GM19023 (cell line): Measurements from ENCODE around the gene PRSS35.
"Not testable (repeated sequence)": the region's sequence is repeated elsewhere in the genome, so short reads cannot be mapped to it uniquely, and the experiment has no call there.

ENCODE experiments used
- ATAC-seq: cut with Tn5 transposase; IDR thresholded peaks from one replicate; pipeline ENCODE4 v1.9.1; 2021; ENCODE audit warnings: mild to moderate bottlenecking, moderate library complexity; ENCODE audit not compliant: unreplicated experiment

PRSS35 gene

DNA sequence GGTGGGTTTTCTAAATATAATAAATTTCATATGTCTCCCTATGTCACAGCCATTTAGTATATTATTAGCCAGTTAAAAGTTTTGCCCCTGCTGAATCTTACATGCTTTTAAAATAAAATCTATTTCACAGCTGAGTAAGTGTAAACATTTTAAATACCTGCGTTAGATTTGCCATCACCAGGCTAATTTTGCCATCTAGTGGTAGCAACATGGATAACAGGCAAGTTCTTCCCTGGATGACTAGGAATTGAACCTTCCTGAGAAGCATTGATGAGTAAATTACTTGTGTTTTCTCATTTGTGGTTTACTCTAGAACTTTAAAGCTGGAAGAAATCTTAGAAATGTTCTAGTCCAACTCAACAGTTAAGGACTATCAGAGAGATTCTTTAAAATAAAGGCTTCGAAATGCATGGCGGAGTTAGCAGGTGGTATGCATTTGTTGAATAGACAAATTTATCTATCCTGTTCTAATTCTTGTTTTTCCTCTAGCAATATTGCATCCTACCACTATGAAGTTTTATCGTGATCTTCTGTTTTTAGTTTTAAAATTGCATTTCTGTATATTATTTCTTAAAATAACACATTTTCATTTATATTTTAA is 2.6 kb downstream of the PRSS35 start:
- ATAC-seq = peak; percentile 52

DNA sequence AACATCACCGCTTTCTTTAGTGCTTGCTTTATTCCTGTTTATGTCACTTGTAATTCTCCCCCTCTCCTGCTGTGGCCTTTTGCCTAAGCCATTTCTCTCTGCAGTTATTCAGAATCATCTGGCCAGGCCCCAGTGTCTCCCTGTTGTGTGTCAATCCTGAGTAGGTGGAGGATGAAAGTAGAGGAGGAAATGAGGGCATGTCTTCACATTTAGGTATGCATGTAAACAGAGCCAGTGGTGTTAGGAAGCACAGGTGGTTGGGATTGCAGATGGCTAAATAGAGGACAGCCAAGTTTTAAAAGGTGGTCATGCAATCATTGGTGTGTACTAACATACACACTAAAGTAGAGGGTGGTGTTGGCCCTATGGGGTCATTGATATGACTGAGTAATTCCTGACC is 5.2 kb downstream of the PRSS35 start:
- no peak for ATAC-seq

DNA sequence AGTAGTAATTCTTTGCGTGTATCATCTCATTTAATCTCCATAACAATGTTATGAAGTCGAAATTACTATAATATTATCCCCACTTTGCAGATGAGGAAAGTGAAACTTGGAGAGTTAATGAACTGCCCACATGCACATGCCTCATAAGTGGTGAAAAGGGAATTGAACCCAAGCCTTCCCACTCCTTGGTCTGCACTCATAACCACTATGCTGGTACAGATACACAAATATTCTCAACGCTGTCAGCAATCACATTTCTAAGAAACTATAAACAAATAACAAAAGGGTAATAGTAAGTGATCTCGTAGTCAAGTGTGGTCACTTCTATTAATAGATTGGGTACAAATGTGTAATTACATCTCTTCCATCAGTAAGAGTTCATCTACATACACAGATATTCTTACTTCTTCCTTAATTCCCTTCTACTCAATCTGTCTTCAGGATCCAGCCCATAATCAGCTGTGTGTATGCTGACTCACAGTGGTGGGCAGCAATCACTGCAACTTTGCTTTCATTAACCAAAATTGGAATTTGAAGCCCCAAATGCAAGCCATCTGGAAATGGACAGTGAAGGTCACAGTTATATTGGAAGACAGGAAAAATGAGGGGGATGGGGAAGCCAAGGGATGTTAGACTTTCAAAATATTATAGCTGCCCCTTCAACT is 6.6 kb downstream of the PRSS35 start:
- no peak for ATAC-seq

DNA sequence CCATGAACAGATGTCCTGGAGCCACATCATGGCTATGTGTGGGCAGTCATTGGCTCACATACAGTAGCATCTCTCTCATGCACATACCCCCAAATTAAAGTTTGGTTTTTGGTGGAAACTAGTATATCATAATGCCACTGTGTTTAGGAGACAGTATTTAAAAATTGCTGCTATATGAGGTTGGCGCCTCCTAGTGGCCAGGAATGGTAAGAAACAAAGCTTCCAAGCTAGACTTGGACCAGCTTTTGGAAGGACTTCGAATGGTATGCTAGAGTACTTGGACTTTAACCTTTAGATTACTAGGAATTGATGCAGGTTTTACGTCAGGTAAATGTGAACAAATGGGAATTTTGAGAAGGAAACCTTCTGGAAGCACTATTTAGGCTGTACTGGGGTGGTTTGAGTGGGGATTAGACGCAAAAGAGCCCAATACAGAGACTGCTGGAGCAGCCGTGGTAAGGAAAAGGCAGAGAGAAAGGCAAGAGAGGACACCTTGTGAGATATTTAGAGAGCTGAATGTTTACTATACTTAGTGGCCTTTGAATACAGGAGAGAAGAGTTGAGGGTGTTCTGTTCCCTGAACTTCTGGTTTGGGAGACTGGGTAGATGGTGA is 23.8 kb downstream of the PRSS35 start:
- peak; percentile 83 for ATAC-seq

DNA sequence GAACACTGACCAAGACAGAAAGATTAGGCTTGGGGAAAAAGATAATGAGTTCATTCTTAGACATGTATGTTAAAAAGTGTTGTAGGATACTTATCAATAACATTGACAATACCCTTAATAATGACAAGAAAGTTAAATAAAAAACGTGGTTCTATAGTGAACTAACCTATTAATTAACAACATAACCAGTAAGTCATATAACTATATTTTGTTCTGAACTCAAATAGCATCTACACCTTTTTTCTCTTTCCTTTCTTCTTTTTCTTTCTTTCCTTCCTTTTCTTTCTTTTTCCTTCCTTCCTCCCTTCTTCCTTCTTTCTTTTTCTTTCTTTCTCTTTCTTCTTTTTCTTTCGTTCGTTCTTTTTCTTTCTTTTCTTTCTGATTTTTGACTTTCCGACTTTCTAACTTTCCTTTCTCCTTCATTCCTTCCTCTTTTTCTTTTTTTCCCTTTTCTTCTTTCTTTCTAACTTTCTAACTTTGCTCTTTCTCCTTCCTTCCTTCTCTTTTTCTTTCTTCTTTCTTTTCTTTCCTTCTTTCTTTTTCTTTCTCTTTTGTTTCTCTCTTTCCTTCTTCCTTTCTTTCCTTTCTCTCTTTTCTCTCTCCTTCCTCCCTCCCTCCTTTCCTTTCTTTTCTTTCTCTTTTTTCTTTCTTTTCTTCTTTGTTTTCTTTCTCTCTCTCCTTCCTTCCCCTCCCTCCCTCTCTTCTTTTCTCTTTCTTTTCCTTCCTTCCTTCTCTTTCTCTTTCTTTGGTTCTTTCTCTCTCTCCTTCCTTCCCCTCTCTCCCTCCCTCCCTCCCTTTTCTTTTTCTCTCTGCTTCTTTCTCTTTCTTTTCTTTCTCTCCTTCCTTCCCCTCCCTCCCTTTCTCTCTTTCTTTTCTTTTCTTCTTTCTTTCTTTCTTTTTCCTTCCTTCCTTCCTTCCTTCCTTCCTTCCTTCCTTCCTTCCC is 24.6 kb downstream of the PRSS35 start:
- ATAC-seq = peak; percentile 17

DNA sequence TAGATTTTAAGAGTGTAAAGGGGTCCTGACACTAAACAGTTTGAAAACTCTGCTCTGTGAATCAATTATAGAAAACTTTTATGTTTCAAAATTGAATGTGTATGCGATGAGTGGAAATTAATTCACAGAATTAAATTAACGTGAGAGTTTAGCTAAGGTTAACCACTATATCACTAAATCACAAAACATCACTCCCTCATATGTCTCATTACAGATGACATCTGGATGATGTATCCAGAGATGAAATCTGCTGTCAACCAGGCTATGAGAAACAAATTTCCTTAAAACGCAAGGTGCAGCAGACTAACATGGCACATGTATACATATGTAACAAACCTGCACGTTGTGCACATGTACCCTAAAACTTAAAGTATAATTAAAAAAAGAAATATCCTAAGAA is 27.3 kb downstream of the PRSS35 start:
- ATAC-seq = no peak

DNA sequence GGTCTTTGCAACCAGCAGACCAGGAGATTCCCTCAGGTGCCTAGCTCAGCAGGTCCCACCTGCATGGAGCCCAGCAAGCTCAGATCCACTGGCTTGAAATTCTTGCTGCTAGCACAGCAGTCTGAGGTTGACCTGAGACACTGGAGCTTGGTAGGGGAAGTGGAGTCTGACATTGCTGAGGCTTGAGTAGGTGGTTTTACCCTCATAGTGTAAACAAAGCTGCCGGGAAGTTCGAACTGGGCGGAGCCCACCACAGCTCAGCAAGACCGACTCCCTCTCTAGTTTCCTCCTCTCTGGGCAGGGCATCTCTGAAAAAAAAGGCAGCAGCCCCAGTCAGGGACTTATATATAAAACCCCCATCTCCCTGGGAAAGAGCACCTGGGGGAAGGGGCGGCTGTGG is 34.3 kb downstream of the PRSS35 start:
- no peak for ATAC-seq

DNA sequence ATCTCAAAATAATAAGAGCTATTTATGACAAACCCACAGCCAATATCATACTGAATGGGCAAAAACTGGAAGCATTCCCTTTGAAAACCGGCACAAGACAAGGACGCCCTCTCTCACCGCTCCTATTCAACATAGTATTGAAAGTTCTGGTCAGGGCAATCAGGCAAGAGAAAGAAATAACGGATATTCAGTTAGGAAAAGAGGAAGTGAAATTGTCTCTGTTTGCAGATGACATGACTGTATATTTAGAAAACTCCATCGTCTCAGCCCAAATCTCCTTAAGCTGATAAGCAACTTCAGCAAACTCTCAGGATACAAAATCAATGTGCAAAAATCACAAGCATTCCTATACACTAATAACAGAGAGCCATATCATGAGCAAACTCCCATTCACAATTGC is 38.1 kb downstream of the PRSS35 start:
- ATAC-seq = not testable (repeated sequence)

DNA sequence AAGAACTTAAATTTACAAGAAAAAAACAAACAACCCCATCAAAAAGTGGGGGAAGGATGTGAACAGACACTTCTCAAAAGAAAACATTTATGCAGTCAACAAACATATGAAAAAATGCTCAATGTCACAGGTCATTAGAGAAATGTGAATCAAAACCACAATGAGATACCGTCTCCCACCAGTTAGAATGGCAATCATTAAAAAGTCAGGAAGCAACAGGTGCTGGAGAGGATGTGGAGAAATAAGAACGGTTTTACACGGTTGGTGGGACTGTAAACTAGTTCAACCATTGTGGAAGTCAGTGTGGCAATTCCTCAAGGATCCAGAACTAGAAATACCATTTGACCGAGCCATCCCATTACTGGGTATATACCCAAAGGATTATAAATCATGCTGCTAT is 39.4 kb downstream of the PRSS35 start:
- ATAC-seq = not testable (repeated sequence)

DNA sequence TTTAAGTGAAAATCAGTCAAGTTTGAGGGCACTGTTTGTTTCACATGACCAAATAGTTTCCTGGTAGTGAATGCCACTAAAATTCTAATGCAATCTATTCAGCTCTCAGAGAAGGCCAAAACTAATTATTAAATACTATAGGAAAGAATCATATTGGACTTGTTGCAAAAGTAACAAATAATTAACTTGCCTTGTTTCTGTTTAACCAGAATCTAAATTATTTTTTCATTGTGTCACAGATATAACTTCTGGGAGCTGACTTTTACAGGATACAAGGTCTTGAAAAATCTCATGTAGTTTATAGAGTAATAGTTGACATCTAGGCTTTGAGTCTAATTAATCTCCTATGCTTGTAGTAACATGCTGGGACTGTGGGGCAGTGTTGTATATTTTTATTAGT is 44.5 kb downstream of the PRSS35 start:
- ATAC-seq = no peak

DNA sequence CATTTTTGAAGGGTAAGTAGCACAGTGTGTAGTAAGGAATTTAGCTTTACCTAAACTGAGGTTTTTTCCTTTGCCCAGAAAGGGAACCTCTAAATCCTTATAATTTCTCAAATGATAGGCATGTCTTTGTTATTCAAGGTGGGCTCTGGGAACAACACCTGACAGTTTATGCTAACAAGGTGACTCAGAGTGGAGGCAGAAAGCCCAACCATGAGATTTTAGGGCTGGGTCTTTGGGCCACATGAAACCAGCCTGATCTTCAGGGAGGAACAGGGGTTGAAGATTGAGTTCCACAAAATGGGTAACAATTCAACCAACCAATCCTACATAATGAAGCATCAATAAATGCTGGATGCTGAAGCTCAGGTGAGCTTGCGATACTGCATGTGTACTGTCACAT is 46.6 kb downstream of the PRSS35 start:
- no peak for ATAC-seq

DNA sequence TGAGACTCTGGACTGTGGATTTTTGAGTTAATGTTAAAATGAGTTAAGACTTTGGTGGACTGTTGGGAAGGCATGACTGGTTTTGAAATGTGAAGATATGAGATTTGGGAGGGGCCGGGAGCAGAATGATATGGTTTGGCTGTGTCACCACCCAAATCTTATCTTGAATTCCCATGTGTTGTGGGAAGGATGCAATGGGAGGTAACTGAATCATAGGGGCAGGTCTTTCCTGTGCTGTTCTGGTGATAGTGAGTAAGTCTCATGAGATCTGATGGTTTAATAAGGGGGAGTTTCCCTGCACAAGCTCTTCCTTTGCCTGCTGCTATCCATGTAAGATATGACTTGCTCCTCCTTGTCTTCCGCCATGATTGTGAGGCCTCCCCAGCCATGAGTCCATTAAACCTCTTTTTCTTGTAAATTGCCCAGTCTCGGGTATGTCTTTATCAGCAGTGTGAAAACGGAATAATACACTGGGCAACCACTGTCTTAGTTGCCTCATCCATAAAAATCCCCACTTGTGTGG is 59.4 kb downstream of the PRSS35 start:
- ATAC-seq = not testable (repeated sequence)

DNA sequence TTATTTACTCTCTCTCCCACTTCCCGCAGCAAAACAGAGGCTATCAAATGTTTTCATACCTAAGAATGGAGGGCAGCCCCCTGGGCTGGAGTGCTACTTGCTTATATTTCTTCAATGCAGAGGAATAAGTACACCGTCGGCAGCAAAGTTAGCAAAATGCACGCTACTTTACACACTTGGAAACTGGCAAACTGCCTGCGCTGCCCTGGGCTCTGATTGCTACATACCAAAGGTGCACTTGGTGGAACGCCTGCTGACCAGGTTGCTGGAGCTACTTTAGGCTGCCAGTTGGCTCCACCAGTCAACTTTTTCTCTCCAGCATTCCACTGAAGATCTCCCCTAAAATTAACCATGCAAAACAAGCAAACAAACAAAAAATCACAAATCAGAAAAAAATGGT is 62.4 kb downstream of the PRSS35 start:
- ATAC-seq = no peak
